Smooth muscle cell (in vitro differentiated cells): ENCODE measurements around the gene HOXD4. TPM values are rescaled to one million over a fixed set of nuclear protein-coding genes. Genes with fewer than 3 reads are reported as not detected.

Source experiments
- DNase-seq: peaks from one replicate; lab custom pipeline; 2025; ENCODE audit not compliant: unreplicated experiment; lab: John Stamatoyannopoulos, UW
- H2AFZ ChIP-seq: fragments of 200-600 bp; sonication (generic); 2 replicates; pipeline ENCODE4 v1.6.0; 2016; ENCODE audit warnings: antibody characterized with exemption, low read depth, mild to moderate bottlenecking
- H3F3A ChIP-seq: fragments of 200-600 bp; sonication (generic); 2 replicates; pipeline ENCODE4 v1.6.0; 2017; ENCODE audit warnings: antibody characterized with exemption, low read depth
- H3K27ac ChIP-seq: fragments of 200-600 bp; sonication (generic); 2 replicates; pipeline ENCODE4 v1.5.1; 2016; ENCODE audit warnings: low read depth, mild to moderate bottlenecking
- H3K27me3 ChIP-seq: fragments of 200-600 bp; sonication (generic); 2 replicates; pipeline ENCODE4 v1.6.1; 2016; ENCODE audit warnings: low read depth, mild to moderate bottlenecking
- H3K36me3 ChIP-seq: fragments of 200-600 bp; sonication (generic); 2 replicates; pipeline ENCODE4 v1.5.1; 2016; ENCODE audit warnings: low read depth
- H3K4me1 ChIP-seq: fragments of 200-600 bp; sonication (generic); 2 replicates; pipeline ENCODE4 v1.5.1; 2016; ENCODE audit warnings: low read depth
- H3K4me2 ChIP-seq: fragments of 200-600 bp; sonication (generic); 2 replicates; pipeline ENCODE4 v1.6.0; 2016; ENCODE audit warnings: mild to moderate bottlenecking
- H3K4me3 ChIP-seq: fragments of 200-600 bp; sonication (generic); 2 replicates; pipeline ENCODE4 v1.5.1; 2016; ENCODE audit warnings: mild to moderate bottlenecking
- H3K79me2 ChIP-seq: fragments of 200-600 bp; sonication (generic); 2 replicates; pipeline ENCODE4 v1.6.0; 2016; ENCODE audit warnings: low read depth, mild to moderate bottlenecking
- H3K9ac ChIP-seq: fragments of 200-600 bp; sonication (generic); 2 replicates; pipeline ENCODE4 v1.6.0; 2016; ENCODE audit warnings: low read depth
- H3K9me3 ChIP-seq: fragments of 200-600 bp; sonication (generic); replicated peaks from 2 replicates; pipeline ENCODE4 v1.5.1; 2016; ENCODE audit warnings: low read depth
- H4K20me1 ChIP-seq: fragments of 200-600 bp; sonication (generic); 2 replicates; pipeline ENCODE4 v1.6.0; 2016; ENCODE audit warnings: low read depth
- WGBS: methylation state at CpG from one replicate; pipeline ENCODE4 v1.1.7; 2016; ENCODE audit warnings: low lambda C conversion rate; 5-methylcytosine and 5-hydroxymethylcytosine counted together
- polyA plus RNA-seq: library from polyadenylated mRNA; unstranded; fragments of >200 nt; fragmentation: Nextera tagmentation; extraction: Ambion mirVana; gene quantifications from 2 replicates; pipeline ENCODE4 v1.2.1, GENCODE V29; 2016
- total RNA-seq: library from RNA; depleted of rRNA; stranded (reverse); fragments of >200 nt; gene quantifications from 2 replicates; pipeline ENCODE4 v1.2.3, GENCODE V29; 2014
- TF ChIP-seq, protein P1 (sequence below): fragments of 200-600 bp; sonication (generic); IDR thresholded peaks from 2 replicates; pipeline ENCODE4 v1.5.1; 2017; ENCODE audit warnings: borderline replicate concordance, mild to moderate bottlenecking, antibody characterized with exemption; ENCODE audit not compliant: insufficient read depth, poor library complexity, severe bottlenecking

HOXD4 gene
- total and polyA plus RNA-seq, 2 experiments from 2014 or later, result not detected

DNA sequence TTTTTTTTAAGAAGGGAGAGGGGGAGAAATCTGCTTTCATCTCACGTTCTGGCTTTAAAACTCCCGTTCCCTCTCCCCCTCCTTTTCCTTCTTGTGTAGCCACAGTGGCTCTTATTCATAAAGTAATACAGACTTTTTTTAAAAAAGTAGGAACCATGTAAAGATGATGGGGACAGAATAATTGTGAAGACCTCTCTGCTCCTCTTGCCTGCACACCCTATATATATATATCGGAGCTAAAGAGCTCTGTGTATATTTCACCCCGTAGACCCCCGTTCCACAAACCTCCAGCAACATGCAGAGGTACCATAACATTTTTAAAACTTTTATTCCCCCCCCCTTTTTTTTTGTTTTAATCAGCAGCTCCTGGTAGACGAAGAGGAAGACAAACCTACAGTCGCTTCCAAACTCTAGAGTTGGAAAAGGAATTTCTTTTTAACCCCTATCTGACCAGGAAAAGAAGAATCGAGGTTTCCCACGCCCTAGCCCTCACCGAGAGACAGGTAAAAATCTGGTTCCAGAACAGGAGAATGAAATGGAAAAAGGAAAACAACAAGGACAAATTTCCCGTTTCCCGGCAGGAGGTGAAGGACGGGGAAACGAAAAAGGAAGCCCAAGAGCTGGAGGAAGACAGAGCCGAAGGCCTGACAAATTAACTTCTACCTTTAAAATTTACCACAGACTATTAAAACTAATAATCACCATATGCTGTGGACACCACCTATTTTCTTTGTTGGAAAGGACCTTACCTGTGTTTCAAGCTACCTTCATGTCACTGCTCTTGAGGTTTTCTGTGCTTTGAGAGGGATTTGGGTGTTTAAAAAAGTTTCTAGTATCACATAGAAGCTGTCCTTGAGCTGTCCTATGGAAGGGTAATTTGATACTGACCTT is 20.1 kb upstream of the HOXD4 start:
- H3K27ac ChIP-seq, result no peak overlapping the region
- peak overlapping the region; percentile 54 for H3K4me3 ChIP-seq
- H3K4me2 ChIP-seq, result peak overlapping the region; percentile 87
- no peaks in the 10 kb centered on the region for H3K9me3 ChIP-seq
- WGBS, result 31% methylated on average over 15 of the region's 15 CpGs
- H3K27me3 ChIP-seq, result peaks cover 98% of the 10 kb centered on the region
- no peaks in the 10 kb centered on the region for H4K20me1 ChIP-seq
- no peak overlapping the region for H3K9ac ChIP-seq
- no peaks in the 10 kb centered on the region for H3K79me2 ChIP-seq
- TF ChIP-seq, protein P1, sequence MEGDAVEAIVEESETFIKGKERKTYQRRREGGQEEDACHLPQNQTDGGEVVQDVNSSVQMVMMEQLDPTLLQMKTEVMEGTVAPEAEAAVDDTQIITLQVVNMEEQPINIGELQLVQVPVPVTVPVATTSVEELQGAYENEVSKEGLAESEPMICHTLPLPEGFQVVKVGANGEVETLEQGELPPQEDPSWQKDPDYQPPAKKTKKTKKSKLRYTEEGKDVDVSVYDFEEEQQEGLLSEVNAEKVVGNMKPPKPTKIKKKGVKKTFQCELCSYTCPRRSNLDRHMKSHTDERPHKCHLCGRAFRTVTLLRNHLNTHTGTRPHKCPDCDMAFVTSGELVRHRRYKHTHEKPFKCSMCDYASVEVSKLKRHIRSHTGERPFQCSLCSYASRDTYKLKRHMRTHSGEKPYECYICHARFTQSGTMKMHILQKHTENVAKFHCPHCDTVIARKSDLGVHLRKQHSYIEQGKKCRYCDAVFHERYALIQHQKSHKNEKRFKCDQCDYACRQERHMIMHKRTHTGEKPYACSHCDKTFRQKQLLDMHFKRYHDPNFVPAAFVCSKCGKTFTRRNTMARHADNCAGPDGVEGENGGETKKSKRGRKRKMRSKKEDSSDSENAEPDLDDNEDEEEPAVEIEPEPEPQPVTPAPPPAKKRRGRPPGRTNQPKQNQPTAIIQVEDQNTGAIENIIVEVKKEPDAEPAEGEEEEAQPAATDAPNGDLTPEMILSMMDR, result no peak
- H3K4me1 ChIP-seq, result peaks cover 7% of the 10 kb centered on the region
- no peak for DNase-seq
- no peaks in the 10 kb centered on the region for H3F3A ChIP-seq
- H3K36me3 ChIP-seq, result no peaks in the 10 kb centered on the region
- H2AFZ ChIP-seq, result no peak overlapping the region

DNA sequence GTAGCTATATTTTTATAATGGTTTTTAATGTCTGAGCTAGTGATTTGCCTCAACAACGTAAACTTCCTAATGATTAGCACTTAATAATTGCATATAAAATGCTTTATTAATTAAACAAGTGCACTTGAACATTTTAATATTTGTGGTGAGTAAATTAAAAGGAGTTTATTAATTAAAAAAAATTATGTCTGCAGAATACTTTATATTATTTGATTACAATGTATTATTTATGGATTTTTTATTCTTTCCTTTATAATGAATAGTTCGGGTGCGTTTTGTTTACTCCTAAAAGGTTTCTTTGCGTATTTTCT is 19.5 kb upstream of the HOXD4 start:
- Histone ChIP-seq H3K4me2 (peak overlapping the region; percentile 84), H3K9ac (no peak overlapping the region), H3K9me3 (no peaks in the 10 kb centered on the region), H4K20me1 (no peaks in the 10 kb centered on the region), H2AFZ (no peak overlapping the region), H3K36me3 (no peaks in the 10 kb centered on the region), H3F3A (no peaks in the 10 kb centered on the region), H3K27ac (no peak overlapping the region), H3K4me1 (peaks cover 7% of the 10 kb centered on the region), H3K27me3 (peaks cover 98% of the 10 kb centered on the region), H3K79me2 (no peaks in the 10 kb centered on the region), H3K4me3 (peak overlapping the region; percentile 37)
- DNase-seq, result no peak
- WGBS, result 34% methylated on average over 4 of the region's 4 CpGs
- TF ChIP-seq, protein P1, result no peak

DNA sequence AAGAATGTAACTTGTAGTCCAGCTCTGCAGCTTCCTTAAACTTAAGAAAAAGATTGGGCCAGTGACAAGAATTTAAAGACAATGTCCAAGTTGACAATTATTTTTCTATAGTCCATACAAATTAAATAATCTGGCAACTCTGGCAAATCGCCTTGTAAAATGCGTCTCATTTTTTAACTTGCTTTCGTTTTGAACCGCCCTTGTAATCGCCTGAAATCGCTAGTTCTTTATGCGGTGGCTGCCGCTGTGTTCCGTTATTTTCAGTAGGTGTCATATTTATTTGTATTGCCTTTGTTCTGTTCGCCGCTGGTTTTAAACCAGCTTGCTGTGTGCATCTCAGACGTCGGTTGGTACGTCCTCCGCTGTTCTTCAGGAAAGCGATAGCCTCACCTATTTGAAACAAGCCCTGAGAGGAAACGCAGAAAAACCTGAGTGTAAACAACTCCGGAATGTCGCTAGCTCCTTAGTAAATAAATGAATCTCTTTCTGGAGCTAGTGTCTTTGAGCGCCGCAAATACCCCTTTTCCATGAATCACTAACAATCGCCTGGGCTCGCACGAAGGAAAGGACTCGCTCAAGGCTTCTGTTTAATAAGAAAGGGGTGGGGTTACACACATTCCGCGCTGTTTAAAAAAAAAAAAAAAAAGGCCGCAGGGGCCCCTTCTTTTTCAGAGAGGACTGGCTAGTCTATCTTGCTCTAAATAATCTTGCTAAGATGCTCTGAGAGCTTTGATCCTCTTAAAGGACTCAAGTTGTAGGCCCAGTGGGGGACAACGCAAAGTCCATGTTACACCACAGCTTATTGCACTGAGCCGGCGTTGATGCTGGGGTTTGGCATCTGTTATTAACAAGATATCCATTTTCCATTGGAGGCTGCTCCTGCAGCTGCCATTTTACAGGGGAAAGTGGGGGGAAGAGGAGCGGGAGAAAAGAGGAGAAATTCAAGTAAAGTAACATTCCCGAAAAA is 18.9 kb upstream of the HOXD4 start:
- TF ChIP-seq, protein P1, result no peak
- Histone ChIP-seq H3K27ac (no peak overlapping the region), H3K27me3 (peaks cover 98% of the 10 kb centered on the region), H3K36me3 (no peaks in the 10 kb centered on the region), H3K9me3 (no peaks in the 10 kb centered on the region), H3K4me1 (peaks cover 7% of the 10 kb centered on the region), H3K4me2 (peak overlapping the region; percentile 84), H3K4me3 (peak overlapping the region; percentile 37), H4K20me1 (no peaks in the 10 kb centered on the region), H3K79me2 (no peaks in the 10 kb centered on the region), H3K9ac (no peak overlapping the region), H2AFZ (peak overlapping the region; percentile 11), H3F3A (no peaks in the 10 kb centered on the region)
- 9% methylated on average over 33 of the region's 33 CpGs for WGBS
- no peak for DNase-seq
